Measurements from ENCODE around the gene ERLIN1.

The ERLIN1 gene

DNA sequence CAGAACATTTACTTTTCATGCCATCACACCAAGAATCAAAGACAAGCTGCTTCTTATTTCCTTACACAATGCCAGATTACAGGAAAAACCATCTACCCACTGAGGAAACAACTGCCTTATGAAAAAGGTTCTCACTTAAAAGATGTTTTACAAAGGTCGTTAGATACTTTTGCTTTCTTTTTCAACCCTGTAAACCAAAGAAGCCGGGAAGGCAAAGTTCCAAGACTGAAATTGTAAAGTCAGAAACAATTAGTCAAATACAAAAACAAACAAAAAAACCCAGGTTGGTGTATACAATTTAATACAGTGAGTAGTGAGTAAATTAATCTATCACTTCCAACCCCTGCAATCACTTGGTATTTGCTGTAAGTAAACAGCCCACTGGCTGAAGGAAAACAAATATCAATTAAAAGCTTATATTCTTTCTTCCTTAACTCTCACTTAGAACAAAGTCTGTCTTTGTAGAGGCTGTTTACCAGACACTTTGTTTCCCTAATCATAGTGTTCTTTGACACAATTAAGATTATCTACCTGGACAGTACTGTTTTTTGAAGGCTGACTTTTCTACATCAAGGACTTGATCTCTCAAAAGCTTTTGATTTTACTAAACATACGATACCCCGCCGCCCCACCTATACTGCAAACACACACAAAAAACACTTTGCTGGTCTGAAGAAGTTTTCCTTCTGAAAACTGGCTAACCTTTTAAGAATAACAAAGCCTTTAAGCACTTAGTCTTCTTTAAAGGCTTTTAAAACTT lies 18.1 kb downstream of the ERLIN1 start:
- TF ChIP-seq TEAD4 (IDR thresholded peaks at IDR 0.05) (no peak), USF1 (IDR thresholded peaks at IDR 0.05) (no peak), EP300 (IDR thresholded peaks at IDR 0.05; ENCODE audit: borderline replicate concordance) (no peak), MAX (IDR thresholded peaks at IDR 0.05) (no peak), NFIC (IDR thresholded peaks at IDR 0.05) (no peak), FOXM1 (IDR thresholded peaks at IDR 0.05; ENCODE audit: borderline replicate concordance, low read depth) (no peak), TAF1 (IDR thresholded peaks at IDR 0.05; ENCODE audit: low read depth) (no peak), ZBTB7A (IDR thresholded peaks at IDR 0.05; ENCODE audit: low read depth) (no peak), YY1 (IDR thresholded peaks at IDR 0.05; ENCODE audit: low read depth) (no peak), RAD21 (IDR thresholded peaks at IDR 0.05; ENCODE audit: low read depth) (no peak)
- TF ChIP-seq, protein P1, sequence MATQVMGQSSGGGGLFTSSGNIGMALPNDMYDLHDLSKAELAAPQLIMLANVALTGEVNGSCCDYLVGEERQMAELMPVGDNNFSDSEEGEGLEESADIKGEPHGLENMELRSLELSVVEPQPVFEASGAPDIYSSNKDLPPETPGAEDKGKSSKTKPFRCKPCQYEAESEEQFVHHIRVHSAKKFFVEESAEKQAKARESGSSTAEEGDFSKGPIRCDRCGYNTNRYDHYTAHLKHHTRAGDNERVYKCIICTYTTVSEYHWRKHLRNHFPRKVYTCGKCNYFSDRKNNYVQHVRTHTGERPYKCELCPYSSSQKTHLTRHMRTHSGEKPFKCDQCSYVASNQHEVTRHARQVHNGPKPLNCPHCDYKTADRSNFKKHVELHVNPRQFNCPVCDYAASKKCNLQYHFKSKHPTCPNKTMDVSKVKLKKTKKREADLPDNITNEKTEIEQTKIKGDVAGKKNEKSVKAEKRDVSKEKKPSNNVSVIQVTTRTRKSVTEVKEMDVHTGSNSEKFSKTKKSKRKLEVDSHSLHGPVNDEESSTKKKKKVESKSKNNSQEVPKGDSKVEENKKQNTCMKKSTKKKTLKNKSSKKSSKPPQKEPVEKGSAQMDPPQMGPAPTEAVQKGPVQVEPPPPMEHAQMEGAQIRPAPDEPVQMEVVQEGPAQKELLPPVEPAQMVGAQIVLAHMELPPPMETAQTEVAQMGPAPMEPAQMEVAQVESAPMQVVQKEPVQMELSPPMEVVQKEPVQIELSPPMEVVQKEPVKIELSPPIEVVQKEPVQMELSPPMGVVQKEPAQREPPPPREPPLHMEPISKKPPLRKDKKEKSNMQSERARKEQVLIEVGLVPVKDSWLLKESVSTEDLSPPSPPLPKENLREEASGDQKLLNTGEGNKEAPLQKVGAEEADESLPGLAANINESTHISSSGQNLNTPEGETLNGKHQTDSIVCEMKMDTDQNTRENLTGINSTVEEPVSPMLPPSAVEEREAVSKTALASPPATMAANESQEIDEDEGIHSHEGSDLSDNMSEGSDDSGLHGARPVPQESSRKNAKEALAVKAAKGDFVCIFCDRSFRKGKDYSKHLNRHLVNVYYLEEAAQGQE (IDR thresholded peaks at IDR 0.05; ENCODE audit: low read depth), result no peak

DNA sequence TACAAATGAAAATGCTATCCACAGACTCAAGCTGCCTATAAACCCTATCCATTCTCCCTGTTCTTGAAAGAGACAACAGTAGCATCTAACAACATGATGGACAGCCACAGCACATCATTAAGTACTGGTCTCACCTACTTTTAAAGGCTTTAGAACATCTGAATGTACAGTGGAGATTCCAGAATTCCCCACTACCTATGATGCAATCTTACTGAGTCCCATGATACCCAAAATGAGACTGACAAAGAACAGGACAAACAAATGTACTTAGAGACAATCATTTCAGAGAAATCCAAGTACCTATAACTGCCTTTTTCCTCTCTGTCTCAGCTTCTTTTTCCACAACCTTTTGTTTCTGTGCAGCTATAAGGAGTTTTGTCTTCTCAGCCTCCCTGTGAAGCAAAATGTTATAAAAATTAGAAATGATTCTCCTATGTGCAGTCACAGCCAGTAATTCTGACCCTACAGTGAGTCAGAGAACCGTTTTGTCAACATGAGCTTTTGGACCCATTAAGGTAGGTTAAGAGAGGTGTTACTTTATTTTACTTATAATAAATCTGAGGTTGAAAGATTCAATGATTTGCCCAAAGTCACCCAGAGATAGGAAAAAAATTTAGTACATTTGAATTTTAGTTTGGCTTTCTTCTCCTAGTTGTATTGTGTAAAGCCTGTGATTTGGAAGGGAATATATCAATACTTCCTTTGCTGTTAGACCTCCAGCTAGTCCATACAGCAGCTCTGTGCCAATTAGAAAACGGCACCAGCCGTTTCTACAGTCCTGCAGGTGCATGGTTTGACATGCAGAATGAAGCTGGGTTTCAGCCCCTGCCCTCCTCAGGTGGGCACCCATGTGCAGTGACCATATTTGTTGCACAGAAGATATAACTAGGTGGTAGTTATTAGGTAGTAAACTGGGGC lies 21.9 kb downstream of the ERLIN1 start:
- TF ChIP-seq EP300 (IDR thresholded peaks at IDR 0.05; ENCODE audit: borderline replicate concordance) (no peak), NFIC (IDR thresholded peaks at IDR 0.05) (no peak), USF1 (IDR thresholded peaks at IDR 0.05) (no peak), CEBPB (IDR thresholded peaks at IDR 0.05) (no peak), EGR1 (IDR thresholded peaks at IDR 0.05) (no peak), RAD21 (IDR thresholded peaks at IDR 0.05; ENCODE audit: low read depth) (no peak), ZBTB7A (IDR thresholded peaks at IDR 0.05; ENCODE audit: low read depth) (no peak)
- TF ChIP-seq, protein P1 (IDR thresholded peaks at IDR 0.05; ENCODE audit: low read depth), result no peak

DNA sequence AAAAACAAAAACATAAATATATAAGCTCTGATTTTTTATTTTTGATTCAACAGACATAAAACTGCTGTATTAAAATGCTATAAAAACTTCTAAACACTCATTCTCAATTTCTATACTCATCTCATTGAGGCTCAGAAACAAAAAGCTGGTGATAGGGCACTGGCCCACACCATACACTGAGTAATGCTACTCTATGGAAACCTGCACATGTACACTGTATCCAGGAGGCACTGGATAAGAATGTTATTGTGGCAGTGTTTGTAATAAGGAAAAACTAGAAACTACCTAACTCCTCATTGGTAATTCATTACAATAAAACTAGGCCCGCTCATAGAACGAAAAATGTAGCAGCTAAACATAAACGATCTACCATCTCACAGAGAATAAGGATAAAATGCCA lies 23.1 kb downstream of the ERLIN1 start:
- no peak for TF ChIP-seq TAF1 (IDR thresholded peaks at IDR 0.05; ENCODE audit: low read depth)
- TF ChIP-seq RAD21 (IDR thresholded peaks at IDR 0.05; ENCODE audit: low read depth), result no peak
- no peak for TF ChIP-seq TCF12 (IDR thresholded peaks at IDR 0.05; ENCODE audit: low read depth)
- TF ChIP-seq EGR1 (IDR thresholded peaks at IDR 0.05), result no peak
- TF ChIP-seq CEBPB (IDR thresholded peaks at IDR 0.05), result no peak
- TF ChIP-seq NFIC (IDR thresholded peaks at IDR 0.05), result no peak
- no peak for TF ChIP-seq EP300 (IDR thresholded peaks at IDR 0.05; ENCODE audit: borderline replicate concordance)
- no peak for TF ChIP-seq YY1 (IDR thresholded peaks at IDR 0.05; ENCODE audit: low read depth)
- TF ChIP-seq ZBTB7A (IDR thresholded peaks at IDR 0.05; ENCODE audit: low read depth), result no peak
- no peak for TF ChIP-seq FOXM1 (IDR thresholded peaks at IDR 0.05; ENCODE audit: borderline replicate concordance, low read depth)
- TF ChIP-seq, protein P1 (IDR thresholded peaks at IDR 0.05; ENCODE audit: low read depth), result no peak
- no peak for TF ChIP-seq USF1 (IDR thresholded peaks at IDR 0.05)
- TF ChIP-seq TEAD4 (IDR thresholded peaks at IDR 0.05), result no peak
- TF ChIP-seq MAX (IDR thresholded peaks at IDR 0.05), result no peak
